NCI-H510A (cell line): ENCODE results near the gene MDM2.

ENCODE experiments used
- DNase-seq: peaks from one replicate; lab custom pipeline; 2025; lab: John Stamatoyannopoulos, UW

The MDM2 gene

DNA sequence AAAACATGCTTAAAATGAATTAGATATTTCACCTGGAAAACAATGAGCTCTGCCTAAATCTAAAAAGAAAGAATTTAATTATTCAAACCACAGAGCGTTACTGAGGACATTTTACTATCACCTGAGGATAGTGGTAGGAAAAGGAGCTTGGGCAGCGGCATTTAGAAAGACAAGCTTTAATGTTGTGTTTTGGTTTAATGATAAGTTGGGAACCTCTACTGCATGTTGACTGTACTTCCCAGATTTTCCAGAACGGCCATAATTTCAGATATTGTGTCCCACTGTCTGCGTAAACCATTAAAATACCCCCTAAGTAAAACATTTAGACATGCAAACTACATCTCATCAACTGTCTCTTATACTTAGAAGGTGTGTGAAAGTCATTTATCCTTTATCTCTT lies 69.6 kb downstream of the MDM2 start:
- no peak for DNase-seq

DNA sequence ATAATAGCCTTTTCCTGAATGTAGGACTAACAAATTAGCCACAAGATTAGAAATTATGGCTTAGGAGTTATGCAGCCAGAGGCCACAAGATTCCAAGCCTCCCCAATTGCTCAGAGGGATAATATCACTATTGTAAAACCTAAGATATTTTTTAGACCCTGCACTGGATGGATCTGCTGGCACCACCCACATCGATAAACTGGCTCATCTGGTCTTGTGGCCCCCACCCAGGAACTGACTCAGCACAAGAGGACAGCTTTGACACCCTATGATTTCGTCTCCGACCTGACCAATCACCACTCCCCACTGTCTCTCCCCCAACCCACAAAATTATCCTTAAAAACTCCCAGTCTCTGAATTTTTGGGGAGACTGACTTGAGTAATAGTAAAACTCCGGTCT lies 70.3 kb downstream of the MDM2 start:
- DNase-seq = no peak

- DNase-seq = no peak
Observed at GRCh38 chr12:68878846-68879245, 70.9 kb downstream of the MDM2 start.

GRCh38 chr12:68880660-68881325 lies 72.8 kb downstream of the MDM2 start:
- DNase-seq = no peak

GRCh38 chr12:68882251-68882964 lies 74.4 kb downstream of the MDM2 start:
- no peak for DNase-seq

DNA sequence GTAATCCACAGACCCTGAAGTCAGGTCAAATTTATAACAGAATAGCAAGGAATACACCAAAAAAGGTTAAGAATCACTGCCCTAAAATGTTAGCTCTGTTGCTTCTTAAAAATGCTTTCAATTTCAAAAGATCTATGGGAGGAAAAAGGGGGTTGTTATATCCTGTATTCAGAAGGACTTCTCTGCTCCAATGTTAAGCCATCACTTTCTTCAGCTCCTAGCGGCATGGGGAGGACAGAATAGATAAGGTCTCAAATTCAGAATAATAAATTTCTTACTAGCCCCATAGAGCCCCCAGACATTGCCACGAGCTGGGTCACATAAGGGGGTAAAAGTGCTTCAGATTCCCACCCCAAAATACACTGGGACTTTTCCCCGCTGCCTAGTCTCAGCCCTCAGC lies 75.2 kb downstream of the MDM2 start:
- DNase-seq = no peak

DNA sequence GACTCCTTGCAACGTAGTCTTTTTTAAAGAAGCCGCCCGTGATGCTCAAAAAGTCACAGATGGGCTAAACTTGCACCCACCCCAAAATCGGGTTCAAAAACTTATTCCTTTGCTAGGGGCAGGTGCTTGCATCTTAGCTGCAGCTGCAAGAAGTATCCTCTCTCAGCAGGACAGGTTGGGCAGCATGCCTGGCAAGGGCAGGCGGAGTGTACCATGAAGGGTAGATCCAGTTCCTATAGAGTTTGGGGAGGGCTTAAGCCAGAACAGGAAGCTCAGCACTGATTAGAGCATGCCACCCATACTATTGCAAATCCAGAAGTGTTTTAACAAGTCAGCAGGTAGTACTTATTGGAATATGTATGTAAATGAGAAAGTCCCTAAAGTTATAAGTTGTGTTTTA lies 76.3 kb downstream of the MDM2 start:
- no peak for DNase-seq

GRCh38 chr12:68885381-68885780 lies 77.4 kb downstream of the MDM2 start:
- DNase-seq = no peak

DNA sequence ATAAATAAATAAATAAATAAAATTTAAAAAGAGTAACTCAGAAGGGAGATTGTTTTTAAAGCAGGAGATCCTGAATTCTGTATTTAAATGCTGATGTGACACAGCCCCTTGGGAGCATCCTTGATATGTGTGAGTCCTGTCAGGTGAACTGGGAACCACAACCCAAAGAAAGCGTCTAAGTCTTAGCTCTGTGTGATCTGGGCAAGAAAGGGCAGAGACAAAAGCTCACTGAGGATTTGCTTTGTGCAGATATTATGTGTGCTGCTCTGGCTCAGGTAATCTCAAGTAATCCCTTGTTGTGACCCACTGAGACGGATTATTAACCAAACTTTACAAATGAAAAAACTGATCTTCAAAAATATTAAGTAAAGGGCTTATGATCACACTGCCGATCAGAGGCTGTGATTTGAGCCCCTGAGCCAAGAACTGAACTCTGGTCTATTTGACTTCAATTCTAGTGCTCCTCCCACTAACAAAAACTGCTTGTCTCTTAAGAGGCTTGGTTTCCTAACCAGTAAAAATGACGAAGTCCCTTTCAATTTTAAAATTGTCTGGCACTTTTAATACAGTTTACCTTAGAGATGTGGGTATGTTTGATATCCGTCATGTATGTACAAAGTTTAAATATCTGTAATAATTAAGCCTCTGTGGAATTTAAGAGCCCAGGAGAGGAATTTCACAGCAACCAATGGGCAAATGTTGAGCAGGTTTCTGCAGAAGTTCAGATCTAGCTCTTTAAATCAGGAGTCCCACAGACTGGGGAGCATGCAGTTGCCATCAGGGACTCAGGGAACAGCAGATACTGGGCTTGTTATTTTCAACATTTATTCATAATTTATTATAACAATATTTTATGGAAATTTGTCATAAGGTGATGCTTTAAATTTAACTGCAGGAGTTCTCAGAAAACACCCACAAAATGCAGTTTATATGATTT lies 78.9 kb downstream of the MDM2 start:
- no peak for DNase-seq

DNA sequence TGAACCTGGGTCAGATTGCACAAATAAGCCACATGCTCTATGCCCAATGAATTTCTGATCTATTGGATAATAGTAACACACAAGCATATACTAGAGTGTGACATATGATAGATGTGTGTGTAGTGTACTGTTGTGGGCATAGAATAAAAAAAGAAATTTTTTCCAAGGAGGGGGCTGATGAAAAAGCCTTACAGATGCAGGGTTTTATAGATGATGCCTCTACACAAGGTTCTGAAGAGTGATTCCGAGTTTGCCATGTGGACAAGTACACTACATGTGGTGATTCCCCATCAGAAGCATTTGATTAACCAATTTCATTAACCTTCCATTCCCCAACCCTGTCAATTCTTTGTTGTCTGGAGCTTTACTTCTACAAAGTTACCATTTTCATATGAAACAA lies 79.7 kb downstream of the MDM2 start:
- no peak for DNase-seq

DNA sequence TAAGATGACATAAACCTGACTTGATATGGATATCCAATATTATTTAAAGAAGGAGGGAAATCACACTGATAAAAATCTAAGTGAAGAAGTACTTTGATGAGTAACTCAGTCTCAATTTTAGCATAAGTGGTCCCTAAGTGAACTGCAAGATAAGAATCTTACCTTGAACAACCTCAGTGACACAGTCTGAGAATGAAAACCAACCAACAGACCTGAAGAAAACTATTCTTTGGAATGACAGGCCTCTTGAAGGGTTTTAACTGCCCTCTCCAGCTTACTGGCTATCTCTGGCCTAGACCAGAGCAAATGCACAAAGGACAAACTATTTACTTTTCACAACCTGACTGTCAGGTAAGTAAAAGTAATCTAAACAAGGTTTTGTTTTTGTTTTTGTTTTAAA lies 80.3 kb downstream of the MDM2 start:
- no peak for DNase-seq

DNA sequence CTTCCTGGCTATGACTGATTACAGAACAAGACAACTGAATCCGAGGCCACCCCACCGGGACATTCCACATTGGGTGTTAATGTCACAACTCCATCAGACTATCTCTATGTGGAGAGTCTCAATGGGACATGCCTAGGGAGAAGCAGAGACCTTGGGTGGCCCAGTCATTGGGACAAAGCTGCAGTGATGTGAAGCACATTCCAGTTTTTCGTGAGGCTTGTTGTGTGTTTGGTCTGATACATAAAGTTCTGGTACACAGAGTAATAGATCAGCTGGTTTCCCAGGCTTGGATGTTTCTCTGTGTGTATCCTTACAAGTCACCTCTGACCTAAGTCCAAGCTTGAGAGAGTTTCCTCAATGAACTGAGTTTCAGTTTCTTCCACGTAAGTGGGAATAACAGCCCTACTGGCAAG lies 82.7 kb downstream of the MDM2 start:
- DNase-seq = no peak

DNA sequence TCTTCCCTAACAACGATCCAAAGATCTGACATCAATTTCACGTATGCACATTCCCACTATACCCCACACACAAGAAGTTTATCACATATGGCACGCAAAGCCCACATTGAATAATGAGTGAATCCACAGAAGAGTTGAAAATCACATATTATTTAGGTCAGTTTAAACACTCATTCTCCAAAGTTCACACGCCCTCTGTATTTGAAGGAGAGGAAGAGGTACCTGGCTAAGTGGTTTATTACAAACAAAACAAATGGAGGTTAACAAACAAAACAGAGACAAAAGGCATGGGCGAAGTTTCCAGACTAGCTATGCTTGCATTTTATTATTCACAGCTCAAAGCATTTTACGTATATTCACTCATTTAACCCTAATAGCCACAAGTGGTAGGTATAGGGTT lies 83.2 kb downstream of the MDM2 start:
- no peak for DNase-seq

DNA sequence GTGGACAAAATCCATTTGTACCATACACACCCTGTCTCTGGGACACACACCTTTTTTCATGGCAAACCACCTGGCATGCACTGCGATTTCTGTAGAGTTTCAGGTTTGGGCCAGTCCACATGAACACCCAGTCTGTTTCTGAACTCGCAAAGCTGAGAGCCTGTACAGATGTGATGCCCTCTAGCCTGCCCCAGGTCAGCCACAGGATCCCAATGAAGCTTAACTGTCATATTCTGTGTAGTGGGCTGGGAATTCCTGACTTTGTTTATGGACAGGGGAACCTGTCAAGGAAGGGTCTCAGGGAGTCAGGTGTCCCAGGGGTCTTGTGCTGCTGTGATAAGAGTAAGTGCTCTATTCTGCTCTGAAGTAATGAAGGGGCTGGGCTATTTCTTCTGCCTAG lies 85.2 kb downstream of the MDM2 start:
- no peak for DNase-seq

GRCh38 chr12:68893741-68894140 lies 85.8 kb downstream of the MDM2 start:
- no peak for DNase-seq

GRCh38 chr12:68894276-68894855 lies 86.4 kb downstream of the MDM2 start:
- no peak for DNase-seq

DNA sequence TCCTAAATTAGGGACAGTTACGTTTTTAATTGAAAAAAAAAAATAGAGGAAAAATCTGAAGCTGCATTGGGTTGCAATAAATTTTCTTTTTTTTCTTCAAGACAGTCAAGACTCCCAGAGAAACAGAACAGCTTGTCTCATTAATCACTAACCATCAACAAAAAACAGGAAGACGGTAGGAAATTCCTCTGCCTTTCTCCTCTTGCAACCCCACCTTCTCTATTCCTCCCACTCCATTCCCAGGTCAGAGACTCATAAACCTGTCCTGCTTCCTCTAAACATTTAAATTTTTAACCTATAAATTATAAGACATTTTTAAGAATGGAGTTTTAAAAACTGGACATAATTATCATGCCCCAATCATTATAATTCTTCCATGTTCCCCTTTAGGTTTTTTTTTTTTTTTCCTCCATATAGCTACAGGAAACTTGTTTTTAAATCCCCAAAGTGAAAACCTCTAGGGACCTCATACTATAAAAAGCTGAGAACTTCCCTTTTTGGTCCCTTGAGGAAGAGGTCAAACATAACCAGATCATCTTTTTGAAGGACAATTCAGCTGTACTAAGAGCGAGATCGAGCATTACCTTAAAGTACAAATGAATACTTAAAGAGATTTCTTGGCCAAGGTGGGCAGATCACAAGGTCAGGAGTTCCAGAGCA lies 89.0 kb downstream of the MDM2 start:
- no peak for DNase-seq

- no peak for DNase-seq
Observed at GRCh38 chr12:68899251-68899771, 91.3 kb downstream of the MDM2 start.

DNA sequence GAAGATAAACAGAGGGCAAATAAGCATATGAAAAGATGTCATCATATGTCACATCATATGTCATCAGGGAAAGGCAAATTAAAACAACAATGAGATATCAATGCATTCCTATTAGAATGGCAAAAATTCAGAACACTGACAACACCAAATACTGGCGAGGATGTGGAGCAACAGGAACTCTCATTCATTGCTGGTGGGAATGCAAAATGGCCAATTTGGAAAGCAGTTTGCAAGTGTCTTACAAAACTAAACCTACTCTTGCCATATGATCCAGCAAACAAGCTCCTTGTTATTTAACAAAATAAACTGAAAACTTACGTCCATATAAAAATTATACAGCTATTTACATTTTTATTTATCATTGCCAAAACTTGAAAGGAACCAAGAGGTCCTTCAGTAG lies 92.3 kb downstream of the MDM2 start:
- no peak for DNase-seq
